Activated CD4-positive, alpha-beta T cell treated with anti-CD3 and anti-CD28 coated beads for 48 hours (primary cell): Measurements from ENCODE around the gene SLIT1.

Experiments used
- DNase-seq: peaks from one replicate; pipeline ENCODE4 v3.0.0-alpha.2; 2020

Gene SLIT1

DNA sequence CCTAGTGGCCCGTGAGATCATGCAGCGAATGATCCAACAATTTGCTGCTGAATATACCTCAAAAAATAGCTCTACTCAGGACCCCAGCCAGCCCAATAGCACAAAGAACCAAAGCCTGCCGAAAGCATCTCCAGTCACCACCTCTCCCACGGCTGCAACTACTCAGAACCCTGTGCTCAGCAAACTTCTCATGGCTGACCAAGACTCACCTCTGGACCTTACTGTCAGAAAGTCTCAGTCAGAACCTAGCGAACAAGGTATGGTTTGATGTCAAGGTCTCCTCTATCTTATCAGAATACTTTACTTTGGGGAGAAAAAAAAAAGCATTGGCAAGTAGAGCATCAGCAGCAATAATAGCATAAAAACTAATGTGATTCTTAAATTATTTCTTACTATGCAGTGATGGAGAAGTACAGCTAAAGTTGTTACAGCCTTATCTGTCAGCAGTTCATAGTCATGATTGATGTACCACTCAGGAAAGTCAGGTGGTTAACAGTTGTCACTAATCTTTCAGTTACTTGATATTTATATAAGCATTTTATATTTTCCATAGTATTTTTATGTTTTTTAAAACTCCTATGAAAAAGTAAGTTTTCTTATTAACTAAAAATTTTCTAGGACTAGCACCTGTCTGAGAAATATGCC lies 236.6 kb downstream of the SLIT1 start:
- no peak for DNase-seq
